Stimulated activated CD8-positive, alpha-beta memory T cell treated with anti-CD3 and anti-CD28 coated beads, Interleukin-7, amount 100 ng/mL, for 24 hours (primary cell): ENCODE measurements around the gene ZNRF3.
"Not testable (repeated sequence)": the region's sequence is repeated elsewhere in the genome, so short reads cannot be mapped to it uniquely, and the experiment has no call there.

Experiments used
- DNase-seq: peaks from one replicate; pipeline ENCODE4 v3.0.0-alpha.2; 2020; ENCODE audit warnings: low read depth

Gene ZNRF3

GRCh38 chr22:28908810-28909209 lies 25.4 kb downstream of the ZNRF3 start:
- DNase-seq, result not testable (repeated sequence)

- peak; percentile 47 for DNase-seq
These were observed 26.0 kb downstream of the ZNRF3 start for GRCh38 chr22:28909375-28909774.

GRCh38 chr22:28910569-28911303 lies 27.4 kb downstream of the ZNRF3 start:
- no peak for DNase-seq

- DNase-seq, result no peak
These were observed 27.9 kb downstream of the ZNRF3 start for GRCh38 chr22:28911304-28911690.

GRCh38 chr22:28911777-28912669 lies 28.7 kb downstream of the ZNRF3 start:
- no peak for DNase-seq

GRCh38 chr22:28914201-28914600 lies 30.8 kb downstream of the ZNRF3 start:
- DNase-seq, result no peak

GRCh38 chr22:28915969-28916368 lies 32.6 kb downstream of the ZNRF3 start:
- no peak for DNase-seq

- DNase-seq, result no peak
These were observed 34.6 kb downstream of the ZNRF3 start for GRCh38 chr22:28917747-28918549.

GRCh38 chr22:28918550-28919271 lies 35.3 kb downstream of the ZNRF3 start:
- DNase-seq, result no peak

GRCh38 chr22:28920757-28921584 lies 37.6 kb downstream of the ZNRF3 start:
- no peak for DNase-seq

GRCh38 chr22:28921585-28921879 lies 38.2 kb downstream of the ZNRF3 start:
- DNase-seq, result no peak

- DNase-seq, result no peak
These were observed 39.3 kb downstream of the ZNRF3 start for GRCh38 chr22:28922540-28923244.

GRCh38 chr22:28923826-28924732 lies 40.7 kb downstream of the ZNRF3 start:
- no peak for DNase-seq

GRCh38 chr22:28925916-28926315 lies 42.5 kb downstream of the ZNRF3 start:
- DNase-seq, result no peak

- DNase-seq, result no peak
These were observed 44.3 kb downstream of the ZNRF3 start for GRCh38 chr22:28927630-28928029.

GRCh38 chr22:28929197-28929596 lies 45.8 kb downstream of the ZNRF3 start:
- no peak for DNase-seq

GRCh38 chr22:28930357-28931007 lies 47.1 kb downstream of the ZNRF3 start:
- no peak for DNase-seq

- DNase-seq, result no peak
These were observed 48.6 kb downstream of the ZNRF3 start for GRCh38 chr22:28931844-28932567.
